ENCODE measurements around the gene SMAD4.

DNA sequence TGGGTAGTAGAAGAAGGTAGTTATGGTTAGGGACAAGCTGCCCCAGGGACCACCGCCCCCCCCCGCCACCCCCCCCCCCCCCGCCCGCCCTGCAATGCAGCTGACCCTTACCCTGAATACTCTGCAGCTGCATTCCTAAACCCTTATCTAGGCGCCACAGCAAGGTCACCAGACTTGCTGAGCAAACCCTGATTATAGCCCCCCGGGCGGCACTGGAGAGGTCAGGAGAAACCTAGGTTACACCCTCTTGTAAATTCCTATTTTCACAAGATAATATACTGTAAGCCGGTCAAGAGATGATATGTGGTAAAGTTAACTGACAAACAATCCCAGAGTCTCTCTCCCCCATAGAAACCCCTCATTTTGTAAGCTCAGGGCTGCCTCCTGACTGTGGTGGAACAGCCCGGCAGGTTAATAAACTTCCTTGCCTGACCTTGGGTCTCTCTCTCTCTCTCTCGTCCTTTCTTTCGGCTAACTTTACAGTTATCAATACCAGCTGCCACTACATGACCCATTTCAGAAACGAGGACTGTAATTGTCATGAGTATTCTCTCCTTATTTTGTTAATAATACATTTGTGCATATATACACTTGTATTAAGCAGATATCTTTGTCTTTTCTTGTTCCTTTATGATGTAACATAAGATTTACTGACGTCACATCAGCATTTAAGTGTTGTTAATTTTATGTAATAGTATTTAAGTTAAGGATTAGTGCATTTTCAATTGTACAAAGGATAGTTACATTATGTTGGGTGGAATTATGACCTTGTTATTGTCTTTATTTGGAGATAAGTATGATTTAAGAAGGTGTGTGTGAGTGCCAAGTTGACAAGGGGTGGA is 22.8 kb upstream of the SMAD4 start:
- TF ChIP-seq, protein P1, sequence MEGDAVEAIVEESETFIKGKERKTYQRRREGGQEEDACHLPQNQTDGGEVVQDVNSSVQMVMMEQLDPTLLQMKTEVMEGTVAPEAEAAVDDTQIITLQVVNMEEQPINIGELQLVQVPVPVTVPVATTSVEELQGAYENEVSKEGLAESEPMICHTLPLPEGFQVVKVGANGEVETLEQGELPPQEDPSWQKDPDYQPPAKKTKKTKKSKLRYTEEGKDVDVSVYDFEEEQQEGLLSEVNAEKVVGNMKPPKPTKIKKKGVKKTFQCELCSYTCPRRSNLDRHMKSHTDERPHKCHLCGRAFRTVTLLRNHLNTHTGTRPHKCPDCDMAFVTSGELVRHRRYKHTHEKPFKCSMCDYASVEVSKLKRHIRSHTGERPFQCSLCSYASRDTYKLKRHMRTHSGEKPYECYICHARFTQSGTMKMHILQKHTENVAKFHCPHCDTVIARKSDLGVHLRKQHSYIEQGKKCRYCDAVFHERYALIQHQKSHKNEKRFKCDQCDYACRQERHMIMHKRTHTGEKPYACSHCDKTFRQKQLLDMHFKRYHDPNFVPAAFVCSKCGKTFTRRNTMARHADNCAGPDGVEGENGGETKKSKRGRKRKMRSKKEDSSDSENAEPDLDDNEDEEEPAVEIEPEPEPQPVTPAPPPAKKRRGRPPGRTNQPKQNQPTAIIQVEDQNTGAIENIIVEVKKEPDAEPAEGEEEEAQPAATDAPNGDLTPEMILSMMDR (conservative IDR thresholded peaks at IDR 0.05; ENCODE audit: low read depth in 2 of 2) = no peak
- TF ChIP-seq POLR2AphosphoS5 (IDR thresholded peaks at IDR 0.05; ENCODE audit: low read depth) (no peak), ZNF114 (CRISPR knock-in tag; IDR thresholded peaks at IDR 0.05) (no peak), EZH2 (IDR thresholded peaks at IDR 0.05; ENCODE audit: low read depth, unreplicated experiment) (no peak), STAT1 (IDR thresholded peaks at IDR 0.05; ENCODE audit: unreplicated experiment) (no peak), CREB1 (CRISPR knock-in tag; IDR thresholded peaks at IDR 0.05; ENCODE audit: low read depth) (no peak), EZH2phosphoT487 (IDR thresholded peaks at IDR 0.05; ENCODE audit: unreplicated experiment) (no peak), JUNB (IDR thresholded peaks at IDR 0.05; ENCODE audit: unreplicated experiment) (no peak), NANOG (IDR thresholded peaks at IDR 0.05; ENCODE audit: borderline replicate concordance) (no peak), ZNF331 (CRISPR knock-in tag; IDR thresholded peaks at IDR 0.05; ENCODE audit: low read depth) (no peak)
- TF ChIP-seq, protein P2, sequence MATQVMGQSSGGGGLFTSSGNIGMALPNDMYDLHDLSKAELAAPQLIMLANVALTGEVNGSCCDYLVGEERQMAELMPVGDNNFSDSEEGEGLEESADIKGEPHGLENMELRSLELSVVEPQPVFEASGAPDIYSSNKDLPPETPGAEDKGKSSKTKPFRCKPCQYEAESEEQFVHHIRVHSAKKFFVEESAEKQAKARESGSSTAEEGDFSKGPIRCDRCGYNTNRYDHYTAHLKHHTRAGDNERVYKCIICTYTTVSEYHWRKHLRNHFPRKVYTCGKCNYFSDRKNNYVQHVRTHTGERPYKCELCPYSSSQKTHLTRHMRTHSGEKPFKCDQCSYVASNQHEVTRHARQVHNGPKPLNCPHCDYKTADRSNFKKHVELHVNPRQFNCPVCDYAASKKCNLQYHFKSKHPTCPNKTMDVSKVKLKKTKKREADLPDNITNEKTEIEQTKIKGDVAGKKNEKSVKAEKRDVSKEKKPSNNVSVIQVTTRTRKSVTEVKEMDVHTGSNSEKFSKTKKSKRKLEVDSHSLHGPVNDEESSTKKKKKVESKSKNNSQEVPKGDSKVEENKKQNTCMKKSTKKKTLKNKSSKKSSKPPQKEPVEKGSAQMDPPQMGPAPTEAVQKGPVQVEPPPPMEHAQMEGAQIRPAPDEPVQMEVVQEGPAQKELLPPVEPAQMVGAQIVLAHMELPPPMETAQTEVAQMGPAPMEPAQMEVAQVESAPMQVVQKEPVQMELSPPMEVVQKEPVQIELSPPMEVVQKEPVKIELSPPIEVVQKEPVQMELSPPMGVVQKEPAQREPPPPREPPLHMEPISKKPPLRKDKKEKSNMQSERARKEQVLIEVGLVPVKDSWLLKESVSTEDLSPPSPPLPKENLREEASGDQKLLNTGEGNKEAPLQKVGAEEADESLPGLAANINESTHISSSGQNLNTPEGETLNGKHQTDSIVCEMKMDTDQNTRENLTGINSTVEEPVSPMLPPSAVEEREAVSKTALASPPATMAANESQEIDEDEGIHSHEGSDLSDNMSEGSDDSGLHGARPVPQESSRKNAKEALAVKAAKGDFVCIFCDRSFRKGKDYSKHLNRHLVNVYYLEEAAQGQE (IDR thresholded peaks at IDR 0.05; ENCODE audit: unreplicated experiment) = no peak
- TF ChIP-seq, protein P3, sequence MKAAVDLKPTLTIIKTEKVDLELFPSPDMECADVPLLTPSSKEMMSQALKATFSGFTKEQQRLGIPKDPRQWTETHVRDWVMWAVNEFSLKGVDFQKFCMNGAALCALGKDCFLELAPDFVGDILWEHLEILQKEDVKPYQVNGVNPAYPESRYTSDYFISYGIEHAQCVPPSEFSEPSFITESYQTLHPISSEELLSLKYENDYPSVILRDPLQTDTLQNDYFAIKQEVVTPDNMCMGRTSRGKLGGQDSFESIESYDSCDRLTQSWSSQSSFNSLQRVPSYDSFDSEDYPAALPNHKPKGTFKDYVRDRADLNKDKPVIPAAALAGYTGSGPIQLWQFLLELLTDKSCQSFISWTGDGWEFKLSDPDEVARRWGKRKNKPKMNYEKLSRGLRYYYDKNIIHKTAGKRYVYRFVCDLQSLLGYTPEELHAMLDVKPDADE (IDR thresholded peaks at IDR 0.05) = no peak
- TF ChIP-seq, protein P4, sequence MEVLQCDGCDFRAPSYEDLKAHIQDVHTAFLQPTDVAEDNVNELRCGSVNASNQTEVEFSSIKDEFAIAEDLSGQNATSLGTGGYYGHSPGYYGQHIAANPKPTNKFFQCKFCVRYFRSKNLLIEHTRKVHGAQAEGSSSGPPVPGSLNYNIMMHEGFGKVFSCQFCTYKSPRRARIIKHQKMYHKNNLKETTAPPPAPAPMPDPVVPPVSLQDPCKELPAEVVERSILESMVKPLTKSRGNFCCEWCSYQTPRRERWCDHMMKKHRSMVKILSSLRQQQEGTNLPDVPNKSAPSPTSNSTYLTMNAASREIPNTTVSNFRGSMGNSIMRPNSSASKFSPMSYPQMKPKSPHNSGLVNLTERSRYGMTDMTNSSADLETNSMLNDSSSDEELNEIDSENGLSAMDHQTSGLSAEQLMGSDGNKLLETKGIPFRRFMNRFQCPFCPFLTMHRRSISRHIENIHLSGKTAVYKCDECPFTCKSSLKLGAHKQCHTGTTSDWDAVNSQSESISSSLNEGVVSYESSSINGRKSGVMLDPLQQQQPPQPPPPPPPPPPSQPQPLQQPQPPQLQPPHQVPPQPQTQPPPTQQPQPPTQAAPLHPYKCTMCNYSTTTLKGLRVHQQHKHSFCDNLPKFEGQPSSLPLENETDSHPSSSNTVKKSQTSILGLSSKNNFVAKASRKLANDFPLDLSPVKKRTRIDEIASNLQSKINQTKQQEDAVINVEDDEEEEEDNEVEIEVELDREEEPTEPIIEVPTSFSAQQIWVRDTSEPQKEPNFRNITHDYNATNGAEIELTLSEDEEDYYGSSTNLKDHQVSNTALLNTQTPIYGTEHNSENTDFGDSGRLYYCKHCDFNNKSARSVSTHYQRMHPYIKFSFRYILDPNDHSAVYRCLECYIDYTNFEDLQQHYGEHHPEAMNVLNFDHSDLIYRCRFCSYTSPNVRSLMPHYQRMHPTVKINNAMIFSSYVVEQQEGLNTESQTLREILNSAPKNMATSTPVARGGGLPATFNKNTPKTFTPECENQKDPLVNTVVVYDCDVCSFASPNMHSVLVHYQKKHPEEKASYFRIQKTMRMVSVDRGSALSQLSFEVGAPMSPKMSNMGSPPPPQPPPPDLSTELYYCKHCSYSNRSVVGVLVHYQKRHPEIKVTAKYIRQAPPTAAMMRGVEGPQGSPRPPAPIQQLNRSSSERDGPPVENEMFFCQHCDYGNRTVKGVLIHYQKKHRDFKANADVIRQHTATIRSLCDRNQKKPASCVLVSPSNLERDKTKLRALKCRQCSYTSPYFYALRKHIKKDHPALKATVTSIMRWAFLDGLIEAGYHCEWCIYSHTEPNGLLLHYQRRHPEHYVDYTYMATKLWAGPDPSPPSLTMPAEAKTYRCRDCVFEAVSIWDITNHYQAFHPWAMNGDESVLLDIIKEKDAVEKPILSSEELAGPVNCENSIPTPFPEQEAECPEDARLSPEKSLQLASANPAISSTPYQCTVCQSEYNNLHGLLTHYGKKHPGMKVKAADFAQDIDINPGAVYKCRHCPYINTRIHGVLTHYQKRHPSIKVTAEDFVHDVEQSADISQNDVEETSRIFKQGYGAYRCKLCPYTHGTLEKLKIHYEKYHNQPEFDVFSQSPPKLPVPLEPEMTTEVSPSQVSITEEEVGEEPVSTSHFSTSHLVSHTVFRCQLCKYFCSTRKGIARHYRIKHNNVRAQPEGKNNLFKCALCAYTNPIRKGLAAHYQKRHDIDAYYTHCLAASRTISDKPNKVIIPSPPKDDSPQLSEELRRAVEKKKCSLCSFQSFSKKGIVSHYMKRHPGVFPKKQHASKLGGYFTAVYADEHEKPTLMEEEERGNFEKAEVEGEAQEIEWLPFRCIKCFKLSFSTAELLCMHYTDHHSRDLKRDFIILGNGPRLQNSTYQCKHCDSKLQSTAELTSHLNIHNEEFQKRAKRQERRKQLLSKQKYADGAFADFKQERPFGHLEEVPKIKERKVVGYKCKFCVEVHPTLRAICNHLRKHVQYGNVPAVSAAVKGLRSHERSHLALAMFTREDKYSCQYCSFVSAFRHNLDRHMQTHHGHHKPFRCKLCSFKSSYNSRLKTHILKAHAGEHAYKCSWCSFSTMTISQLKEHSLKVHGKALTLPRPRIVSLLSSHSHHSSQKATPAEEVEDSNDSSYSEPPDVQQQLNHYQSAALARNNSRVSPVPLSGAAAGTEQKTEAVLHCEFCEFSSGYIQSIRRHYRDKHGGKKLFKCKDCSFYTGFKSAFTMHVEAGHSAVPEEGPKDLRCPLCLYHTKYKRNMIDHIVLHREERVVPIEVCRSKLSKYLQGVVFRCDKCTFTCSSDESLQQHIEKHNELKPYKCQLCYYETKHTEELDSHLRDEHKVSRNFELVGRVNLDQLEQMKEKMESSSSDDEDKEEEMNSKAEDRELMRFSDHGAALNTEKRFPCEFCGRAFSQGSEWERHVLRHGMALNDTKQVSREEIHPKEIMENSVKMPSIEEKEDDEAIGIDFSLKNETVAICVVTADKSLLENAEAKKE (CRISPR knock-in tag; IDR thresholded peaks at IDR 0.05) = no peak
